NCI-H2227 treated with DMSO at 0.1 percent for 48 hours (cell line): ENCODE results near the gene GATA3.

Experiments used
- DNase-seq: peaks from one replicate; lab custom pipeline; 2025; lab: John Stamatoyannopoulos, UW

GATA3 gene

DNA sequence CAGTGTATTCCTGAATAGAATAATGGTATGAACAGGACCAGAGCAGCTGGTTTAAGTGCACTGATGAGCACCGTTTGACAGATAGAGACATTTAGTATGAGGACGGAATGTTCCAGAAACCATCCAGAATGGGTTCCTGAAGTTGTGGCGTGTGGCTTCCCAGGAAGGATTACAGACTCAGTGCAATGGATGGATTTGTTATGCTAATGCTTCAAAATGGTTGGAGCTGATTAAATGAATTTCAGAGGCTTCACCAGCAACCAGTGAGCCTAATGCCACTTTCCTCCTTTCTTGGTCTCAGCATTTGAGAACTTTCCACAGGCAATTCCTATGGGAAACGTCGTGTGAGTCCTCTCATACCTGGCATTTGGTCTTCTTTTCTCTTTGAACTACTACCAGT is 9.9 kb downstream of the GATA3 start:
- no peak for DNase-seq

DNA sequence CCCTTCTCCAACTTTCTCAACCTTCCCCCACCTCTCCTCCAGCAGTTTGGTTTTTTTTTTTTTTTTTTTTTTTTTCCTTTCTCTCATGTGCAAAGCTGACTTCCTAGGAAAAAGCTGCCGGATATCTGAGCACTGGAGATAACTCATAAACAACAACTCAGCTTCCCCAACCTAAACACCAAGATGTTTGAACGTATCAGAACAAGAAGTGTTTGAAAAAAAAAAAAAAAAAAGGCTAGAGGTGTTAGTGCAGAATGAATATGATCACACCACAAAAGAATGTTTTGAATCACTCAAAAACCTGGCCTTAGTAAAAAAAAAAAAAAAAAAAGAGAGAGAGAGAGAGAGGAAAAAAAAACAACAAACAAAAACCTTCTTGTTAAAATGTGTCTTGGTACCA is 11.2 kb downstream of the GATA3 start:
- DNase-seq = no peak

DNA sequence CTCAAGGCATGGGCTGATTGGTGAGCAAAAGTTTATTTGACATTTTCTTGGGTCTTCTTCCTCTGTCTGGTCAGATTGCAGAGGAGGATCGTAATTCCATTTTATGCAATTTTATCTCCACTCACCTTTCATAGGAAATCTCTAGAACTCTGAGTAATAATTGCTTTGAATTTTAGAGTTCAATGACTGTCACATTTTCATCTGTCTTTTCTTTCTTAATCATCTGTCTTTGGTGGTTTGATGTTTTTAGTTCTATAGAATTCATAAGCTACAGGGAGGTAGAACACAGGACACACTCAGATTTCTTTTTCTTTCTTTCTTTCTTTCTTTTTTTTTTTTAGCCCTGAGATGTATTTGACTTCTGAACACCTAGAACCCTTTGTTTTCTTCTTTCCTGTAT is 11.6 kb downstream of the GATA3 start:
- no peak for DNase-seq

DNA sequence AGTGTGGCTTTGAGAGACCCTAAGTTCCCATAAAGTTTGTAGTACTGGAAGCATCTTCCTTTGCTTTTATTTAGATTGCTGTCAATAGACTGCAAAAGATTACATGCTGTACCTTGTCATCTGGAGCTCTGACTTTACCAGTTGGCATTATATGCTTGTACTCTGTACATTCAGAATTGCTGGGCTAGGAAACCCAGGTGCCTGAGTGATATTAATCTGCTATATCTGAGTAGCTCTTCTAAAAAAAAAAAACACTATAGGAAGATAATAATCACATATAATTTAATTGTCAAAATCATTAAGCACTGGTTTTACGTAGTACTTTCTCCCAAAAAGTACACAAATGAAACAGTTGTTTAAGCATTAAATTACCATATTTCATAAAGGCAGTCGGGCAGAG is 12.3 kb downstream of the GATA3 start:
- DNase-seq = no peak

DNA sequence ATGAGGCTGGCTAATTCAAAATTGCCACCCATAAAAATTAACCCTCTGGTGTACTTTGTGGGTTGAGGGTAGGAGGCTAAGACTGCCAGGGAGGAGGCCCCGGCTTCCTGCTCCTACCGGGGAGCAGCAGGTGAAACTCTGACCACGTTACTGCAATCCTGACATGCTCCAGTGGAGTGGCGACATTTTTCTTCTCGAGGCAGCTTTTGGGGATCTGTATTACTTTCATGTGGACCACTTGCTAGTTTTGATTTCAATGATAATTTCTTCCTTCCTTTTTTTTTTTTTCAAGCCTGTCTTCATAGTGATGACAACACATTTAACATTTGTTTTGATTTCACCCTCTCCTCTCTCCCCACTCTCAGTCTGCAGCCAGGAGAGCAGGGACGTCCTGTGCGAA is 14.6 kb downstream of the GATA3 start:
- no peak for DNase-seq

DNA sequence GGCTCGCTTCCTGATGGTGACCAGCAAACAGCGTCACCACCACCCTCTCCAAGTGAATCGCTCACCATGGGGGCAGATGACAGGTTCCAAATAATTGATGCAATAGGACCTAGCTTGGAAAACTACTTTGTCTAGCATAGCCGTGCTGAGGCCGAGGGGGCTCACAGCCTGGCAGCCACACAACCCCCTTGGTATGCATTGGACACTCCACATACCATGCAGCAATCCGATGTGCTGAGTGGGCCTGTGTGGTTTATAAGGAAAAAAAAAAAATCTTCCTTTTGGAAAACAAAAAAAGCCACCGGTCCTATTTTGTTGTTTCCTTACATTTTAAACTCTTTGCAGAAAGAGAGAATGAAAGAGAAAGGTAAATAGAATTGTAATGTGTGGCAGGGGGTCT is 15.1 kb downstream of the GATA3 start:
- DNase-seq = no peak

DNA sequence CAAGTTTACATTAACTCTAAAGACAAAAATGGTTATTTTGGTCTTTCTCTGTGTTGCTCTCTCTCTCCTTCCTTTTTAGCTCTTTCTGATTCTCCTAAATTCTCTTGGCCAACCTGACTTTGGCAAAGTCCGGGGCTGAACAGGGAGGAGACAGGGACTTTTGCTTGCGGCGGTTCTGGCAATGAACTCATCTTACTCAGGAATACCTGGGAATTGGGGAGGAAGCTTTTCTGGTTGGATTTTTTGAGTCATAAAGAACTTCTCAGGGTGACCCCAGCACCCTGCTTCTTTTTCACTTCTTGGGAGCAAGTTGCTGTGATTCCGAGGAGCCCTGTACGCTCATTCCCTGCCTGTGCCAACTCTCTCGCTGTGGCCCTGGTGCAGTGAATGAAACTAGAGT is 16.0 kb downstream of the GATA3 start:
- no peak for DNase-seq

DNA sequence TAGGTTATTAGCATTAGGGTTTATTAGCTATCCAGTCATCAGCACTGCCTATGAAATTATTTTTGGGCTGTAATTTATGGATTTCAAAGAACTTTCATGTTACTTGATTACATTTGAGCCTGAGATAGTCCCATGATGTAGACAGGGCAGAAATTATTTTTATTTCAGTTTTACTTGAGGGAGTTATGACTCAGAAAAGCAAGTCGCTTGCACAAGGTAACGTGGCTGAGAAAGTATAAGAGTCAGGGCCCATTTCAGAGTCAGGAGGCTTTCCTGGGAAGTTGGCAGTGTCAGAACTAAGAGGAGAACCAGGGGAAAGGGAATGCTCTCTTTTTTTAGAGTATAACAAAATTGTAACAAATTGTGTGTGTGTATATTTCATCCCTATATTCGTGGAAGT is 16.5 kb downstream of the GATA3 start:
- DNase-seq = no peak

DNA sequence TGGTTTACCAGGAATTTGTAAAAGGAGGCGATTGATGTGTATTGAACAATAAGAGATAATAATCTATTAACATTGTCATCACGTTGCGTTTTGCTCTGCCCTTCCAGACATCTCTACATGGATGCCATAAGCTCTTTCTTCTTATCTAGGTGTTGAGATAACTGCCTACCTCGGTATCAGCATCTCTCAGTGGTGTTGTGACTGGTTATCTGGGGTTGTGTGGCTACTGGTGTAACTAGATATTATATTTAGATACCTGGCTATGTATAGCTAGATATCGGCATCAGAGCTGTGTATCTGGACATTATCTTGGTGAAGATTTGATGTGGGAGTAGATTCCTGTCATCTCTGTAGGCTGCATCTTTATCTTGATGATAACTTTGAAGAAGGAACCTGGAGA is 17.2 kb downstream of the GATA3 start:
- DNase-seq = no peak

DNA sequence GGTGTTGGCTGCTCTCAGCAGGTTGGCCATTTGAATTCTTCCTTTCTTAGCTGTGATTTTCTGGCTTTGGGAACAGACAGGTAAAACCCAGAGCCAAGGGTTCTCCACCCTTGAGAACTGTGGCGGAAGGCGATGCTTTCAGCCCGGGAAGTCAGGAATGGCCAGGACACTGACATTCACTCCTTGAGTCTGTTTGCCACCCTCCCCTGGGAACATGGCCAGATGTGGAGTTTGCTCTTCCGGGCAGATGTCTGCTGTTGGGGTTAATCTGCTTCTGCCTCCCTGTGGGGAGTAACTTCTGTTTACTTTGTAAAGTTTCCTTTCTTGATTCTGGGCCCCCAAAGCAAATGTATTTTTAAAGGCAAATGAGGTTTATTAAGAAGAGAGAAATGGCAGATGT is 17.7 kb downstream of the GATA3 start:
- no peak for DNase-seq

DNA sequence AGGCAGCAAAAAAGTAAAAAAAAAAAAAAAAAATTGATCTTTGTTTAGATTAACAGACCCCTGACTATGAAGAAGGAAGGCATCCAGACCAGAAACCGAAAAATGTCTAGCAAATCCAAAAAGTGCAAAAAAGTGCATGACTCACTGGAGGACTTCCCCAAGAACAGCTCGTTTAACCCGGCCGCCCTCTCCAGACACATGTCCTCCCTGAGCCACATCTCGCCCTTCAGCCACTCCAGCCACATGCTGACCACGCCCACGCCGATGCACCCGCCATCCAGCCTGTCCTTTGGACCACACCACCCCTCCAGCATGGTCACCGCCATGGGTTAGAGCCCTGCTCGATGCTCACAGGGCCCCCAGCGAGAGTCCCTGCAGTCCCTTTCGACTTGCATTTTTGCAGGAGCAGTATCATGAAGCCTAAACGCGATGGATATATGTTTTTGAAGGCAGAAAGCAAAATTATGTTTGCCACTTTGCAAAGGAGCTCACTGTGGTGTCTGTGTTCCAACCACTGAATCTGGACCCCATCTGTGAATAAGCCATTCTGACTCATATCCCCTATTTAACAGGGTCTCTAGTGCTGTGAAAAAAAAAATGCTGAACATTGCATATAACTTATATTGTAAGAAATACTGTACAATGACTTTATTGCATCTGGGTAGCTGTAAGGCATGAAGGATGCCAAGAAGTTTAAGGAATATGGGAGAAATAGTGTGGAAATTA is 19.4 kb downstream of the GATA3 start:
- DNase-seq = no peak

DNA sequence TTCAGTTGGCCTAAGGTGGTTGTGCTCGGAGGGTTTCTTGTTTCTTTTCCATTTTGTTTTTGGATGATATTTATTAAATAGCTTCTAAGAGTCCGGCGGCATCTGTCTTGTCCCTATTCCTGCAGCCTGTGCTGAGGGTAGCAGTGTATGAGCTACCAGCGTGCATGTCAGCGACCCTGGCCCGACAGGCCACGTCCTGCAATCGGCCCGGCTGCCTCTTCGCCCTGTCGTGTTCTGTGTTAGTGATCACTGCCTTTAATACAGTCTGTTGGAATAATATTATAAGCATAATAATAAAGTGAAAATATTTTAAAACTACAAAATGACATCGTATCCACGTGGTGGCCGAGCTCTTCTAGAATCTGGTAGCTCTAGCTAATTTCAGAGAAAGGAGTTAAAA is 20.4 kb downstream of the GATA3 start:
- no peak for DNase-seq

DNA sequence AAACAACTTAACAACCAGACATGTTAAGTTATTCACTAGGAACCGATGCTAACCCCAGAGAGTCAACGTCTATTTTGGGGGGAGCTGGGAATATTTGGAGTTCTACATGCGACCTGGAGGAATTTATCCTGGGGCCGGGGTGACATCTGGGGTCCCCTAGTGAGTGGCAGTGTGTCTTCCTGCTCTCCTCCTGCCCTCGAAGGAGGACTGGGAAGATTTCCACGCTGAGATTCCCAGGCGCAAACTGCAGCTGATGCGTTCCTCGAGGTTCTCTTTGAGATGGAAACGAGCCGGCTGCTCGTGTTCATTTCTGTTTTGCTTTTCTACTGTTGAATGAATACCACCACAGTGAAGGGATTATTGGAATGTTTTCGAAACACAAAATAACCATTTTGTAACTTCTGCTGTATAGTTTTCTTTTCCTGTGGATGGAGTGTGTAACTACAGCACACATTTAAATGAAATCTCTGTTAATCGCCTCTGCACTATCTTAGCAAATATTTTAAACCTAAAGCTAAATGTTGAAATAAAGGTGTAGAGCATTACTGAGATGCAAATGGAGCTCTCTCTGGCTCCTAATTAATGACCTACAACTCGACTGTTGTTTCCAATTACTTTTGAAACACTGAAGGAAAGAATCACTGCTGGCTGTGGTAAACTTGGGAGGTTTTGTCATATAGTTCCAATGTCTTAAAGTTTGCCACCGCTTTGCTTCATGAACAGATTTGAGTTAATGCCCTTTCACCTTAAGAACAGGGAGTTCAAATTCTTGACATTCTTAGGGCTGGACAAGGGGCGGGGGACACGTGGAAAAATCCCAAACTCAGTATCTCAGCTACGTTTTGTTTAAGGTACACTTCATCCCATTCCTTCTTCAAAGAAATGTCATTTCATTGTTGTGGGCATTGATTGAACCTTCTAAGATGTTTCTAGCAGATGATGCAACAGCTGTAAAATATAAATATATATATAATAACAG is 21.1 kb downstream of the GATA3 start:
- no peak for DNase-seq

DNA sequence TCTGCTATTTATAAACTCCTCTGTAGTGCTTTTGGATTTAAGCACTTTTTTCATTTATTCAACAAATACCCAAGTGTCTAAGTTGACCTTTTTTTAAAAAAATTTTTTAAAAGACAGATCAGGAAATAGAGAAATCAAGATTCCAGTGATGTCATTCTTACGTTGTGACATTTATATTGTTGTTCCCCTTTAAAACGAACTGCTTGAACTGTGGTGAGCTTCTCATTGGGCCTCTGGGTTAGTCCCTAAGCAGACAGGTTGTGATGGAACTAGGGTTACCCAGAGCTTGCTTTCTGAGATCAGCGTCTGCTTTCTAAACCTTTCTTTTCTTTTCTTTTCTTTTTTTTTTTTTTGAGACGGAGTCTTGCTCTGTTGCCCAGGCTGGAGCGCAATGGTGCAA is 22.4 kb downstream of the GATA3 start:
- no peak for DNase-seq

DNA sequence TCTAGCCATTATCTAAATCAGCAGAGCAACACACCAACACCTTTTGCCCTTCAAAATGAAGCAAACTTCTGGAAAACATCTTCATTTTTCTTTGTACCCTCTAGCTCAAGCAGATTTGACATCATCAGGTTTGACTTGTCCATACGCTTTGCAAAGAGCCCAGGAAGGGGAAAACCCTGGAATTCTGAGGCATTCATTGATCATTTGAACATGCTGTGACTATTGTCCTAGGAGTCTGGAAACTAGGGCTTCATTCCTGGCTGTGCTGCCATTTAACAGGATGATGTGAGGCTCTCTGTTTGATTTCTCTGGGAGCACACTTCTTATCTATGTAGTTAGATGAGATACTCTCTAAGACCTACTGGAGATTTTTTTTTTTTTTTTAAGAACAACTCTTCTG is 23.5 kb downstream of the GATA3 start:
- DNase-seq = no peak

DNA sequence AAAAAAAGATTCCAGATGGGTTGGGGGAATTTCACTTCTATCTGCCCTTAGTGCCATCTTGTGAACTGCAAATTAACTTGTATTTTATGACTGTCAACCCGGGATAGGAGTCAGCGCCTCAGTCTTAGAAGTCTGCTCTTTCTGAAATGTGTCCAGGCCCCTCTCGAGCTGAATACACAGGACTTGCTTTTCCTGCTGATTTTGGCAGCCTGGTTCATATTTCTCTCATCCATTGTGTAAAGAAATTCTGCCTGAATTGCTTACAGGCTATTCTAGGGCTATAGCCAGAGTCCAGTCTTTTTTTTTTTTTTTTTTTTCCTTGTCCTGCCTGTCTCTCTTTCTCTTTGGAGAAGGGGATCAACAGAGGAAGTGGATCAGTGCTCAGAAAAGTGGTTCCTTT is 24.6 kb downstream of the GATA3 start:
- no peak for DNase-seq

DNA sequence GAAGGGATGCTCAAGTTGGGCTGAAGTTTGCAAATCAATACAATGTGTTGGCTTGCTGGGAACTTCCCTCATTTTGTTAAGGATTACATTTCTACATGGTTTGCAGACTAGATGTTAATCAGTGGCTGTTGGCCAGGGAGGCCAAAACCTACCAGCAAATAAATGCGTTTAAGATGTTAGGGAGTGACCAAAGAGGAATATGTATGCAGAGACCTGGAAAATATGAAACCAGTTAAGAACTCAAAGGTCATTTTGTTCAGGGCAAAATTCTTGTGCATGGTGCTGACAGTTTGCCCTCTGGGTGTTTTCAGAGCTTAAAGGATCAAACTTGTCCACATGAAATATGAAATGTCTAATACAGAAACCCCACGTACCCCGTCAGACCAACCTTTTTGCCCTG is 30.3 kb downstream of the GATA3 start:
- DNase-seq = no peak

DNA sequence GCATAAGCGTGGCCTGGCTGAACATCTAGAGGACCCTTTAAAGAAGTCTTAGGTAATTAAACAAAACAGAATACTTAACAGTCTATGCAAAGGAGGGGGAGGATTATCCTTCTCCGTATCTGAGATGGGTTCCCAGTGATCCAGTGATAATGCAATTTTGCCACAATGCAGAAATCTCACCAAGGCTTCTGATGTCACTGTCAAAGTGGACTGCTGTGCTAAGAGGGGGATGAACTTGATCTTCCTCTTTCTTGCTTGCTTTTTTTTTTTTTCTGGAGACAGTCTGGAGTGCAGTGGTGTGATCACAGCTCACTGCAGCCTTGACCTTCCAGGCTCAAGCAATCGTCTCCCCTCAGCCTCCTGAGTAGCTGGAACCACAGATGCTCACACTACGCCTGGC is 30.8 kb downstream of the GATA3 start:
- DNase-seq = no peak

DNA sequence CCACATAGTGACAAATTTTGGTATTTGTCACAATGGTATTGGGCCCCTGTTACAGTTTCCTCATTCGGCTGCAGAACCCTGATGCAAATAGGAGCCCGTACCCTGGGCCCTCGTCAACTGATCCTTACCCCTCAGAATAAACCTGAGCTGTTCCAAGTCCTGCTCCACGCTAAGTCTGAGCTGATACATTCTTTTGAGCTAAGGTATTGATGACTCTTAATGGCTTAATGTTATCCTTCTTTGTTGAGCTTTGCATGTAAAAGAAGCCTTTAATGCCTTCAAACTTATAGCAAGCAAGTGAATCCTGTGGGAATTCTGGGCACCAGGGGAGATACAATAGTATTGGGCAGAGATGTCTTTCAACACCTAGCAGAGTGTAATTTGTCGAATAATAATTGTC is 31.8 kb downstream of the GATA3 start:
- DNase-seq = no peak

DNA sequence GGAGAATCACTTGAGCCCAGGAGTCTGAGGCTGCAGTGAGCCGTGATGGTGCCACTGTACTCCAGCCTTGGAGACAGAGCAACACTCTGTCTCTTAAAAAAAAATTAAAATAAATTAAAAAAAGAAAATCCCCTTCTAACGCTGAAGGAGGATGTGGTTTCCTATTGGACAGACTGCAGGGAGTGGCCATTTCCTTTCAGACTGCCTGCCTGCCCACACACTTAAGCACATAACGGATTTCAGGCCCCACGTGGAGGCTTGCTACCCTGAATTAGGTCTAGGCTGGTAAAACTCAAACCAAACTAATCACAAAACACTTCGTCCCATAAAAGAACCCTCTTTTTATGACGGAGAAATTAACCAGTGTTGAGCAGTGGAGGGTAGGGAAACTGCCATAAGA is 34.0 kb downstream of the GATA3 start:
- DNase-seq = no peak

DNA sequence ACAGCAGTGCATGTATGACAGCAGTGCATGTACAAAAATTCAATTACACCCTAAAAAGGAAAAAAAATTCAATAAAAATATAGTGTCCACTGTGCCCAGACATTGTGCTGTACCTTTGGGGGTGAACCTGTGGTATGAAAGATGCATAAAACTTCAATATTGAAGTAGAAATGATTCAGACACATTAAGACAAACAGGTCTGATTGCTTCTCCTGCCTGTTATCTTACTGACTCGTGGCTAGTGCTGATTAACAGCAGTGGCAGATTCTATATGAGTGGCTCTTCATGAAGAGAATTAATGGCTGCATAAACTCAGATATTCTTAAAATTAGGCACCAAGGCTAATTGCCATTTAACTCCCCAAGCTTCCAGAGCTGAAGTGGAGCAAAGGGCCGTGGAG is 37.9 kb downstream of the GATA3 start:
- DNase-seq = no peak

DNA sequence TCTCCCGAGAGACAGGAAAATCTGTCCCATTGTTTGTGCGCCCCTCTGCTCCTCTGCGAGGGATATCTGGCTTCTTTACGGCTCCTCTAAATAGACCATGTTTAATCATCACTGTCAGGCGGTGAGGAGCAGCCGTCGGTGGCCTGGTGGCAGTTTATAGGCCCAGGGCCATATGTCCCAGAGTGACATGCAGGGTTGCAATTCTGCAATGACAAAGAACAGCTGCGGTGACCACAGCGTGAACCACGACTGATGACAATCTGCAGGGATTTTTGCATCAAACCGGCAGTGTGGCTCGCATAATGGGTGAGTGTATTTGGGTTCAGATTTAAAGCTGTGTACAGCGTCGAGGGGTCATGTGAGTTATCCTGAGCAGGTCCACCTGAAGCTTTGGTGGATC is 41.5 kb downstream of the GATA3 start:
- no peak for DNase-seq

DNA sequence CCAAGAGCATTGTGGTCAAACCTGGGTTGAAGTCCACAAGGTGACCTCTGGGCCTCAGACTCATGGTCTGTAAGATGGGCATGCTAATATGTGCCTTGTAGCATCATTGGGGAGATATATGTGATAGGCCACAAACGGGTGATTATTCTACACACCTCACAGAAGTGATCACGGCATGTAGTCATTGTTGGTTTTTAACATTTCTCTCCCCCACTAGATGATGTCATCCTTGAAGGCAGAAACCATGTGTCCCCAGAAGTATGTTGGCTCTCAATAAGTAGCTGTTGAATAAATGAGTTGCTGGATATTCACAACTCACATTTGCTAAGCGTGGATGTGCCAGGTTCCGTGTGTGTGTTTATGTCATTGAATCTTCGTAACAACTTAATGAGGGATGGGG is 42.4 kb downstream of the GATA3 start:
- DNase-seq = no peak

DNA sequence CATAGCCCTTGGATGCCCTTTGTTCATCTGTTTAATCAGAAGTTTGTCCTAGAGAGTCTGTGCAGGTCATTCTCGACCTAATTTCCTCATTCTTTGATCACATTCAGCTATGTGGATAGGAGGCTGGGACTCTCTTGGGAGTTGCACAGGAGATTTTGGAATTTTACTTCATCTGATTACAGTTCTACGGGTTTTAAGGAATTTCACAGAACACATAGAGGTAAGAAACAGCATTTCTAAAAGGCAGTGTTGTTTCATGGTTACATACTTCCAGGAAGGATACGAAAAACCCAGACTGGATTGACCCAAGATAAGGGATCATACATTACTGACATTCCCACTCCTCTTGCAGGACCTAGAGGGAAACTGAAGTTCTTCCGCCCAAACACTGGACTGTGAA is 45.9 kb downstream of the GATA3 start:
- no peak for DNase-seq
